HepG2 (cell line): ENCODE results near the gene CMTM2. TPM values are rescaled to one million over a fixed set of nuclear protein-coding genes. Genes with fewer than 3 reads are reported as not detected.

Source experiments
- DMAP1 ChIP-seq: IDR thresholded peaks from 2 replicates; pipeline ENCODE4 v1.6.1; 2016
- ETV6 ChIP-seq: sonication (generic); formaldehyde crosslinking; conservative IDR thresholded peaks from 2 replicates; pipeline ENCODE4 v1.4.0; 2020; ENCODE audit warnings: missing genetic modification reagents
- EZH2 ChIP-seq: conservative IDR thresholded peaks from 2 replicates; pipeline ENCODE4 v1.6.1; 2012; ENCODE audit warnings: mild to moderate bottlenecking, low read depth, low read length, moderate library complexity
- FOXK2 ChIP-seq: fragments of 450-650 bp; IDR thresholded peaks from 2 replicates; pipeline ENCODE4 v1.6.1; 2016
- FOXO1 ChIP-seq: sonication (generic); formaldehyde crosslinking; IDR thresholded peaks from 2 replicates; pipeline ENCODE4 v1.4.0; 2020; ENCODE audit warnings: missing genetic modification reagents
- GLI4 ChIP-seq: sonication (generic); formaldehyde crosslinking; IDR thresholded peaks from 2 replicates; pipeline ENCODE4 v1.5.1; 2020; ENCODE audit warnings: missing genetic modification reagents, mild to moderate bottlenecking, moderate library complexity, borderline replicate concordance
- MIXL1 ChIP-seq: IDR thresholded peaks from 2 replicates; pipeline ENCODE4 v1.6.1; 2016
- NRL ChIP-seq: sonication (generic); formaldehyde crosslinking; IDR thresholded peaks from 2 replicates; pipeline ENCODE4 v1.5.0; 2020; ENCODE audit warnings: missing genetic modification reagents, mild to moderate bottlenecking, moderate library complexity, borderline replicate concordance
- PRMT3 ChIP-seq: sonication (generic); formaldehyde crosslinking; IDR thresholded peaks from 2 replicates; pipeline ENCODE4 v1.8.1; 2022; ENCODE audit warnings: low read depth, mild to moderate bottlenecking, moderate library complexity, missing genetic modification reagents, borderline replicate concordance
- RAD21 ChIP-seq: fragments of 450-650 bp; formaldehyde crosslinking; IDR thresholded peaks from 2 replicates; pipeline ENCODE4 v1.5.0; 2020; ENCODE audit warnings: mild to moderate bottlenecking
- RARG ChIP-seq: sonication (generic); formaldehyde crosslinking; IDR thresholded peaks from 2 replicates; pipeline ENCODE4 v1.4.0; 2020; ENCODE audit warnings: low read depth, mild to moderate bottlenecking, missing genetic modification reagents
- RCOR2 ChIP-seq: IDR thresholded peaks from 2 replicates; pipeline ENCODE4 v1.6.1; 2016; ENCODE audit warnings: missing biosample characterization, missing genetic modification reagents
- SOX5 ChIP-seq: IDR thresholded peaks from 2 replicates; pipeline ENCODE4 v1.6.1; 2016; ENCODE audit warnings: borderline replicate concordance
- SP1 ChIP-seq, 2 experiments: fragments of 450-650 bp in 1 of 2; sonication (generic) in 1 of 2; formaldehyde crosslinking in 1 of 2; IDR thresholded peaks; 2 replicates each; pipeline versions ENCODE4 v1.4.0 to v1.6.1; 2016 to 2020; ENCODE audit warnings: missing genetic modification reagents in 1 of 2
- SRSF1 ChIP-seq: fragments of 200-400 bp; formaldehyde crosslinking; optimal IDR thresholded peaks from 2 replicates; pipeline ENCODE3; 2017; ENCODE audit warnings: mild to moderate bottlenecking, low read depth, low read length, moderate library complexity
- TEAD3 ChIP-seq: optimal IDR thresholded peaks from 2 replicates; pipeline ENCODE3; 2016; ENCODE audit warnings: borderline replicate concordance
- U2AF2 ChIP-seq: fragments of 200-400 bp; formaldehyde crosslinking; IDR thresholded peaks from 2 replicates; pipeline ENCODE4 v1.6.1; 2017; ENCODE audit warnings: low read depth, mild to moderate bottlenecking, low read length
- ZBTB7B ChIP-seq: sonication (generic); formaldehyde crosslinking; IDR thresholded peaks from 2 replicates; pipeline ENCODE4 v1.4.0; 2020; ENCODE audit warnings: missing genetic modification reagents
- ZKSCAN5 ChIP-seq: sonication (generic); formaldehyde crosslinking; IDR thresholded peaks from 2 replicates; pipeline ENCODE4 v1.5.1; 2020; ENCODE audit warnings: mild to moderate bottlenecking, missing genetic modification reagents
- ZNF441 ChIP-seq: sonication (generic); formaldehyde crosslinking; IDR thresholded peaks from 2 replicates; pipeline ENCODE4 v1.7.0; 2021; ENCODE audit warnings: missing genetic modification reagents, borderline replicate concordance
- ZNF839 ChIP-seq: sonication (generic); formaldehyde crosslinking; IDR thresholded peaks from 2 replicates; pipeline ENCODE4 v1.4.0; 2020; ENCODE audit warnings: missing genetic modification reagents, mild to moderate bottlenecking, borderline replicate concordance
- ZSCAN22 ChIP-seq: sonication (generic); formaldehyde crosslinking; IDR thresholded peaks from 2 replicates; pipeline ENCODE4 v1.4.0; 2020; ENCODE audit warnings: mild to moderate bottlenecking, missing genetic modification reagents
- polyA plus RNA-seq, 8 experiments: library from polyadenylated mRNA; depleted of rRNA in 3 of 8; stranded (reverse) in 7 of 8; unstranded in 1 of 8; fragments of >200 nt; fragmentation: Illumina TruSeq in 4 of 8; extraction: Trizol in 4 of 8; gene quantifications; 2 replicates each; pipeline versions ENCODE4 v1.2.1 to v1.2.3, GENCODE V29; 2011 to 2016; ENCODE audit warnings: low read depth in 4 of 8, missing spikeins in 1 of 8, mixed read lengths in 1 of 8; ENCODE audit not compliant: insufficient read depth in 1 of 8
- total RNA-seq, 5 experiments: library from RNA; depleted of rRNA; stranded (reverse); fragments of >200 nt; fragmentation: Illumina TruSeq; extraction: Trizol; gene quantifications; 2 replicates each; pipeline ENCODE4 v1.2.3, GENCODE V29; 2016; ENCODE audit warnings: low read depth in 1 of 5
- TF ChIP-seq, protein P1 (sequence below): sonication (generic); formaldehyde crosslinking; IDR thresholded peaks from 2 replicates; pipeline ENCODE4 v1.8.0; 2022; ENCODE audit warnings: missing genetic modification reagents, mild to moderate bottlenecking, borderline replicate concordance
- TF ChIP-seq, protein P2 (sequence below): sonication (generic); formaldehyde crosslinking; IDR thresholded peaks from 2 replicates; pipeline ENCODE4 v1.4.0; 2020; ENCODE audit warnings: low read depth, mild to moderate bottlenecking, missing genetic modification reagents
- TF ChIP-seq, protein P3 (sequence below): sonication (generic); formaldehyde crosslinking; IDR thresholded peaks from 2 replicates; pipeline ENCODE4 v1.4.0; 2020; ENCODE audit warnings: low read depth, mild to moderate bottlenecking, missing genetic modification reagents
- TF ChIP-seq, protein P4 (sequence below): sonication (generic); formaldehyde crosslinking; IDR thresholded peaks from 2 replicates; pipeline ENCODE4 v1.5.1; 2020; ENCODE audit warnings: mild to moderate bottlenecking, moderate library complexity, missing genetic modification reagents

Gene CMTM2
- total and polyA plus RNA-seq, 2 of the 13 experiments (the other 11 are each of a cell fraction or from before 2014, with no cell fraction given) = not detected

DNA sequence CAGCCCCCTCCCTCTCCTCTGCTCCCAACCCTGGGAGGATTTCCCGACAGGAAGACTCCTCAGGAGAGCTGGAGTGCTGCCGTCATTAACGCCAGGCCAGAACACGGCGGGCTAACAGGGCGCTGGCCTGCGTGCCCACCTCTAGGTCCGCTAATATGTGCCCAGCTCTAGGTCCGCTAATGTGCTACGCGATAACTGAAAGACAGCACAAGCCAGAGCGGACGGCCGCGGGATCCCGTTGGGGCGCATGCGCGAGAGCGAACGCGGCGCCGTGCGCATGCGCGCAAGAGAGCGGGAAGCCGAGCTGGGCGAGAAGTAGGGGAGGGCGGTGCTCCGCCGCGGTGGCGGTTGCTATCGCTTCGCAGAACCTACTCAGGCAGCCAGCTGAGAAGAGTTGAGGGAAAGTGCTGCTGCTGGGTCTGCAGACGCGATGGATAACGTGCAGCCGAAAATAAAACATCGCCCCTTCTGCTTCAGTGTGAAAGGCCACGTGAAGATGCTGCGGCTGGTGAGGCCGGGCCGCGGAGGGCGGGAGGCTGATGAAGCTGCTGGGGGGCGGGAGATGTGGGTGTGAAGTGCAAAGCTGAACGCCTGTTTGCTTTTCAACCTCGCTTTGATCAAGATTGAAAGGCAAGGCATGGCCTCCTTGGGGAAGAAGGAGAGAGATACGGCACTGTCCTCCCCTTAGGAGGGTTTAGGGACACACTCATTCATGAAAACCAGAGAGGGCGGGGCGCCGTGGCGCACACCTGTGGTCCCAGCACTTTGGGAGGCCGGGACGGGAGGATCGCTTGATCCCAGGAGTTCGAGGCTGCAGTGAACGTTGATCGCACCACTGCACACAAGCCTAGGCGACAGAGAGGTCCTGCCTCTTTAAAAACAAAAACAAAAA lies 26.7 kb upstream of the CMTM2 start, which contains the start of gene CKLF (continued):
- TF ChIP-seq FOXK2 (no peak), RAD21 (CRISPR knock-in tag) (0 out of 2 replicates have a peak, but pooled peaks have one; percentile 33), SP1 (IDR thresholded peaks at IDR 0.05) (no peak), SP1 (CRISPR knock-in tag; IDR thresholded peaks at IDR 0.05) (0 out of 2 replicates have a peak, but pooled peaks have one; percentile 52), ZSCAN22 (CRISPR knock-in tag) (peak; percentile 84), ETV6 (peak; percentile 82), FOXO1 (CRISPR knock-in tag) (0 out of 2 replicates have a peak, but pooled peaks have one; percentile 28), GLI4 (CRISPR knock-in tag) (peak; percentile 100), NRL (CRISPR knock-in tag) (peak; percentile 100), ZBTB7B (CRISPR knock-in tag) (peak; percentile 84), ZNF839 (CRISPR knock-in tag) (peak; percentile 98), EZH2 (no peak), TEAD3 (CRISPR knock-in tag) (no peak), ZKSCAN5 (CRISPR knock-in tag) (peak; percentile 46; the same call in 1 of the 2 replicates), SOX5 (CRISPR knock-in tag) (peak; percentile 58; the same call in 1 of the 2 replicates), RCOR2 (peak; percentile 35; the same call in 1 of the 2 replicates), U2AF2 (no peak), SRSF1 (peak; percentile 56), PRMT3 (peak; percentile 94), MIXL1 (CRISPR knock-in tag) (peak; percentile 52), DMAP1 (peak; percentile 92), RARG (CRISPR knock-in tag) (0 out of 2 replicates have a peak, but pooled peaks have one; percentile 71), ZNF441 (CRISPR knock-in tag) (peak; percentile 96)
- TF ChIP-seq, protein P1, sequence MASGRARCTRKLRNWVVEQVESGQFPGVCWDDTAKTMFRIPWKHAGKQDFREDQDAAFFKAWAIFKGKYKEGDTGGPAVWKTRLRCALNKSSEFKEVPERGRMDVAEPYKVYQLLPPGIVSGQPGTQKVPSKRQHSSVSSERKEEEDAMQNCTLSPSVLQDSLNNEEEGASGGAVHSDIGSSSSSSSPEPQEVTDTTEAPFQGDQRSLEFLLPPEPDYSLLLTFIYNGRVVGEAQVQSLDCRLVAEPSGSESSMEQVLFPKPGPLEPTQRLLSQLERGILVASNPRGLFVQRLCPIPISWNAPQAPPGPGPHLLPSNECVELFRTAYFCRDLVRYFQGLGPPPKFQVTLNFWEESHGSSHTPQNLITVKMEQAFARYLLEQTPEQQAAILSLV = peak; percentile 98; the same call in 1 of the 2 replicates
- TF ChIP-seq, protein P2, sequence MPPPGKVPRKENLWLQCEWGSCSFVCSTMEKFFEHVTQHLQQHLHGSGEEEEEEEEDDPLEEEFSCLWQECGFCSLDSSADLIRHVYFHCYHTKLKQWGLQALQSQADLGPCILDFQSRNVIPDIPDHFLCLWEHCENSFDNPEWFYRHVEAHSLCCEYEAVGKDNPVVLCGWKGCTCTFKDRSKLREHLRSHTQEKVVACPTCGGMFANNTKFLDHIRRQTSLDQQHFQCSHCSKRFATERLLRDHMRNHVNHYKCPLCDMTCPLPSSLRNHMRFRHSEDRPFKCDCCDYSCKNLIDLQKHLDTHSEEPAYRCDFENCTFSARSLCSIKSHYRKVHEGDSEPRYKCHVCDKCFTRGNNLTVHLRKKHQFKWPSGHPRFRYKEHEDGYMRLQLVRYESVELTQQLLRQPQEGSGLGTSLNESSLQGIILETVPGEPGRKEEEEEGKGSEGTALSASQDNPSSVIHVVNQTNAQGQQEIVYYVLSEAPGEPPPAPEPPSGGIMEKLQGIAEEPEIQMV (CRISPR knock-in tag) = peak; percentile 98
- TF ChIP-seq, protein P3, sequence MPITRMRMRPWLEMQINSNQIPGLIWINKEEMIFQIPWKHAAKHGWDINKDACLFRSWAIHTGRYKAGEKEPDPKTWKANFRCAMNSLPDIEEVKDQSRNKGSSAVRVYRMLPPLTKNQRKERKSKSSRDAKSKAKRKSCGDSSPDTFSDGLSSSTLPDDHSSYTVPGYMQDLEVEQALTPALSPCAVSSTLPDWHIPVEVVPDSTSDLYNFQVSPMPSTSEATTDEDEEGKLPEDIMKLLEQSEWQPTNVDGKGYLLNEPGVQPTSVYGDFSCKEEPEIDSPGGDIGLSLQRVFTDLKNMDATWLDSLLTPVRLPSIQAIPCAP (CRISPR knock-in tag) = peak; percentile 96
- TF ChIP-seq, protein P4, sequence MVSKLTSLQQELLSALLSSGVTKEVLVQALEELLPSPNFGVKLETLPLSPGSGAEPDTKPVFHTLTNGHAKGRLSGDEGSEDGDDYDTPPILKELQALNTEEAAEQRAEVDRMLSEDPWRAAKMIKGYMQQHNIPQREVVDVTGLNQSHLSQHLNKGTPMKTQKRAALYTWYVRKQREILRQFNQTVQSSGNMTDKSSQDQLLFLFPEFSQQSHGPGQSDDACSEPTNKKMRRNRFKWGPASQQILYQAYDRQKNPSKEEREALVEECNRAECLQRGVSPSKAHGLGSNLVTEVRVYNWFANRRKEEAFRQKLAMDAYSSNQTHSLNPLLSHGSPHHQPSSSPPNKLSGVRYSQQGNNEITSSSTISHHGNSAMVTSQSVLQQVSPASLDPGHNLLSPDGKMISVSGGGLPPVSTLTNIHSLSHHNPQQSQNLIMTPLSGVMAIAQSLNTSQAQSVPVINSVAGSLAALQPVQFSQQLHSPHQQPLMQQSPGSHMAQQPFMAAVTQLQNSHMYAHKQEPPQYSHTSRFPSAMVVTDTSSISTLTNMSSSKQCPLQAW = peak; percentile 90; the same call in 1 of the 2 replicates
